GM06990 (cell line): ENCODE results near the gene TOMM6.

ENCODE experiments used
- DNase-seq: peaks from one replicate; pipeline ENCODE4 v3.0.0-alpha.2; 2011; ENCODE audit not compliant: insufficient read length; ENCODE audit errors: extremely low read depth
- H3K27me3 ChIP-seq: replicated peaks from 2 replicates; pipeline ENCODE4 v1.6.0; 2011; ENCODE audit warnings: low read length; ENCODE audit not compliant: control insufficient read depth, insufficient read depth
- H3K36me3 ChIP-seq: 2 replicates; pipeline ENCODE4 v1.5.1; 2011; ENCODE audit warnings: low read length; ENCODE audit not compliant: control insufficient read depth, insufficient read depth
- H3K4me3 ChIP-seq: replicated peaks from 2 replicates; pipeline ENCODE4 v1.5.1; 2011; ENCODE audit warnings: low read depth, mild to moderate bottlenecking, control low read depth, low read length
- TF ChIP-seq, protein P1 (sequence below): IDR thresholded peaks from 2 replicates; pipeline ENCODE4 v1.5.1; 2011; ENCODE audit warnings: low read length, control low read depth, mild to moderate bottlenecking, inconsistent platforms; ENCODE audit not compliant: insufficient read depth, poor library complexity, severe bottlenecking

TOMM6 gene

GRCh38 chr6:41780551-41781365 is 6.7 kb upstream of the TOMM6 start, which contains the start of gene PRICKLE4:
Gene PRICKLE4, plus strand, starts transcription at chr6:41780782. Its CDS starts 2,692 bp downstream, at chr6:41783474.
- Histone ChIP-seq H3K36me3 (no peaks in the 10 kb centered on the region), H3K4me3 (peak within 1 kb of the TSS; percentile 69), H3K27me3 (no peaks in the 10 kb centered on the region)
- no peak for DNase-seq
- TF ChIP-seq, protein P1, sequence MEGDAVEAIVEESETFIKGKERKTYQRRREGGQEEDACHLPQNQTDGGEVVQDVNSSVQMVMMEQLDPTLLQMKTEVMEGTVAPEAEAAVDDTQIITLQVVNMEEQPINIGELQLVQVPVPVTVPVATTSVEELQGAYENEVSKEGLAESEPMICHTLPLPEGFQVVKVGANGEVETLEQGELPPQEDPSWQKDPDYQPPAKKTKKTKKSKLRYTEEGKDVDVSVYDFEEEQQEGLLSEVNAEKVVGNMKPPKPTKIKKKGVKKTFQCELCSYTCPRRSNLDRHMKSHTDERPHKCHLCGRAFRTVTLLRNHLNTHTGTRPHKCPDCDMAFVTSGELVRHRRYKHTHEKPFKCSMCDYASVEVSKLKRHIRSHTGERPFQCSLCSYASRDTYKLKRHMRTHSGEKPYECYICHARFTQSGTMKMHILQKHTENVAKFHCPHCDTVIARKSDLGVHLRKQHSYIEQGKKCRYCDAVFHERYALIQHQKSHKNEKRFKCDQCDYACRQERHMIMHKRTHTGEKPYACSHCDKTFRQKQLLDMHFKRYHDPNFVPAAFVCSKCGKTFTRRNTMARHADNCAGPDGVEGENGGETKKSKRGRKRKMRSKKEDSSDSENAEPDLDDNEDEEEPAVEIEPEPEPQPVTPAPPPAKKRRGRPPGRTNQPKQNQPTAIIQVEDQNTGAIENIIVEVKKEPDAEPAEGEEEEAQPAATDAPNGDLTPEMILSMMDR, result no peak

DNA sequence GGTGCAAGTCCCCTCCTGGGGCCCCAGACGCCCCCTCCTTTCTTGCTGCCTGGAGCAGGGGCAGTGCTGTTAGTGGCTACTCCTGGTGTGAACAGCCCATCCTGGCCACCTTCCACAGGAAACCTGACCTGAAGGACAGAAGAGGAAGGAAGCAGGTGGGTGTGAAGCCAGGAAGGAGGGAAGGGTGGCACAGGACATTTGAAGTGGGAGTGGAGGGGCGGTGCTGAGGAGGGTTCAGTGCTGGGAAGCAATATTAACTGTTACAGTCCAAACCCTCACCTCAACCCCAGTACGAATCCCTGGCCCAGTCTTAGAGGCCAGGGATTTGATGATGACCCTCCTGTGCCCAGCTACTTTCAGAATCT is 6.1 kb upstream of the TOMM6 start:
- no peak for DNase-seq
- TF ChIP-seq, protein P1, result no peak
- Histone ChIP-seq H3K4me3 (no peak overlapping the region), H3K36me3 (no peaks in the 10 kb centered on the region), H3K27me3 (no peaks in the 10 kb centered on the region)

DNA sequence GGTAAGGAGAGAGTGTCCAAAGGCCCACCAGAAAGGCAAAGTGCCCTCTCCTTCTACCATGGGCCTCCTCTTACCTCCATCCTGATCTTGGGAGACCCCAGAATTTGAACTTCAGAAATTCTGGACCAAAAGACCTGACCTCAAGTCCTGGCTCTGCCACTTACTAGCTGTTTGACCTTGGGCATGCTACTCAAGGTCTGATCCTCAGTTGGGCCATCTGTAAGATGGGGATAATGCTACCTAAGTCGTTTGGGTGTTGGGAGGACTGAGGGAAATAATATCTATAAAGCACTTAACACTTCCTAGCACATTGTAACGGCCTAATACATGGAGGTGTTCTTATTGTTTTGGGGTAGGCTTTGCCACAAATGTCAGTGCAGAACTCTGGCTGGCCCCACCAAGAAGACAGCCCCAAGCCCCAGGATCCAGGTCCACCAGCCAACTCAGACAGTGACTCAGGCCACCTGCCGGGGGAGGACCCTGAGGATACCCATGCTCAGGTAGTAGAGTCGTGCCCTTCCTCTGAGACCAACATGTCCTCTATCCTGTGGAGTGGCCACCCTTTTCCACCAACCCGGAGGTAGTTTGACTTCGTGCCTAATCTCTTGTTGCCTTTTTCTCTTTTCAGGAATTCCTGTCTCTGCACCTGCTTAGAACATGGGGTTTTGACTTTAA is 4.3 kb upstream of the TOMM6 start:
- TF ChIP-seq, protein P1, result no peak
- DNase-seq, result no peak
- Histone ChIP-seq H3K27me3 (no peaks in the 10 kb centered on the region), H3K36me3 (no peaks in the 10 kb centered on the region), H3K4me3 (no peak overlapping the region)

DNA sequence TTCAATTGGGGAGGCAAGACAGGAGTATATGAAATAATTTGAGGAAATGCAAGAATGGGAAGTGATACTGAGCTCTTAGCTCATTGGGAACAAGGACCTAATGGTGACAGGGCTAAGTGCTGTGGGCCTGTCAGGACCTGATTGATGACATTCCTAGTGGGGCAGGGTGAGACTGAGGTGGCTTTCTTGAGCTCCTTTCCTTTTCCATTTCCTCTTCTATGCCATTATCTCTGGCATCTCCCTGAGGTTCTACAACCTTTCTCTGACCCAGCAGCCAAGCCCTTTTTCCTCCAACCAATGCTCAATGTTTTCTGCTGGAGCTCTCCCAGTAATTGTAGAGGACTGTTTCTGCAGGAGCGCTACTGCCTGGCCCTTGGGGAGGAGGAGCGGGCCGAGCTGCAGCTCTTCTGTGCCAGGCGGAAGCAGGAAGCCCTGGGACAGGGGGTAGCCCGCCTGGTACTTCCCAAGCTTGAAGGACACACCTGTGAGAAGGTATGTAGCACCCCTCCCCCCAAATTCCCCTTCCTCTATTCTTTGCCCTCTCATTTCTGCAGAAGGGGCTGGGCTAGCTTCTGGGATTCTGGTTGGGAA is 2.8 kb upstream of the TOMM6 start:
- no peak for DNase-seq
- TF ChIP-seq, protein P1, result no peak
- peaks cover 2% of the 10 kb centered on the region for H3K36me3 ChIP-seq
- H3K27me3 ChIP-seq, result no peaks in the 10 kb centered on the region
- H3K4me3 ChIP-seq, result no peak overlapping the region

DNA sequence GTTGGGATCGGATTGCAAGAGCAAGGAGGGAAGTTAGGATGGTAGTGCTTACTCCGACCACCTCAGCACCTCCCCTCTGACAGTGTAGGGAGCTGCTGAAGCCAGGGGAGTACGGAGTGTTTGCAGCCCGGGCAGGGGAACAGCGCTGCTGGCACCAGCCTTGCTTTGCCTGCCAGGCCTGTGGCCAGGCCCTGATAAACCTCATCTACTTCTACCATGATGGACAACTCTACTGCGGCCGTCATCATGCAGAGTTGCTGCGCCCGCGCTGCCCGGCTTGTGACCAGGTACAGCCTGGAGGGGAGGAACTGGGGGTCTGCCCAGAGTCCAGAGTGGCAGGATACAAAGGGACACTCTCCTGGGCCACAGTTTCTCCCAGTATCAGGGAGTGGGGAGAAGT is 2.2 kb upstream of the TOMM6 start:
- H3K27me3 ChIP-seq, result no peaks in the 10 kb centered on the region
- TF ChIP-seq, protein P1, result no peak
- no peak overlapping the region for H3K4me3 ChIP-seq
- H3K36me3 ChIP-seq, result peaks cover 5% of the 10 kb centered on the region
- no peak for DNase-seq
